ENCODE measurements around the gene NUBP2. TPM values are rescaled to one million over a fixed set of nuclear protein-coding genes. Genes with fewer than 3 reads are reported as not detected.

The NUBP2 gene
- total RNA-seq, 1 experiment from 2014 or later = 69.4 TPM

DNA sequence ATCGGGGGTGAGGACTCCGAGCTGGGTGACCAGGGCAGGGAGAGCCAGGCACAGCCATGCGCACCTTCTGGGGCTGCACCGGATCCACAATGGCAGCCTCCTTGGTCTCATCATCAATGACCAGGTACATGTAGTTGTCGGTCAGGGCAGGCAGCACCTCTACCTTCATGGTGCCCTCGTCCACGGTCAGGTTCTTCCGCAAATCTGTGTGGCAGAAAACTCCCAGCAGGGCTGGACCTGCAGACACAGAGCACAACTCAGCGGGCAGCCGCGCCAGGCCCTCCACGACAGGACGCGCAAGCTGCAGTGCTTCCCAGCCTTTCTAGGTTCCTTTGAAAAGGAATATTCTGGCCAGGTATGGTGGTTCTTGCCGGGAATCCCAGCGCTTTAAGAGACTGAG is 40.0 kb downstream of the NUBP2 start:
- H3K27ac Mint-ChIP-seq = no peak overlapping the region
- Histone ChIP-seq H4K5ac (ENCODE audit: insufficient read length, low read depth, low read length) (no peak overlapping the region), H3T11ph (ENCODE audit: low read length) (no peak overlapping the region), H4K20me1 (ENCODE audit: control insufficient read depth, insufficient read depth, insufficient read length) (no peaks in the 10 kb centered on the region), H3K23me2 (ENCODE audit: insufficient read length, low read depth, low read length, poor library complexity, severe bottlenecking) (peaks cover 9% of the 10 kb centered on the region), H3K9ac (ENCODE audit: extremely low read depth, insufficient read length, low read length) (no peak overlapping the region), H3K9me3 (ENCODE audit: control insufficient read depth, low read depth, low read length) (no peaks in the 10 kb centered on the region), H3K14ac (ENCODE audit: insufficient read depth, low read length) (no peak overlapping the region), H3K27me3 (ENCODE audit: insufficient read depth, low read length) (no peaks in the 10 kb centered on the region), H4K8ac (replicated peaks; ENCODE audit: insufficient read length, low read depth, low read length) (no peak overlapping the region), H2BK20ac (ENCODE audit: low read depth, low read length, poor library complexity, severe bottlenecking) (no peak overlapping the region), H3K4me2 (ENCODE audit: insufficient read depth, insufficient read length, low read length) (no peak overlapping the region), H2BK120ac (ENCODE audit: low read depth, low read length, poor library complexity, severe bottlenecking) (no peak overlapping the region), H2BK15ac (ENCODE audit: low read depth, low read length) (no peak overlapping the region), H3K4ac (ENCODE audit: low read depth, low read length) (no peak overlapping the region), H3K79me1 (ENCODE audit: insufficient read depth, low read depth, low read length, poor library complexity, severe bottlenecking) (peaks cover 4% of the 10 kb centered on the region), H2BK5ac (ENCODE audit: insufficient read length, low read length) (no peak overlapping the region), H3K4me1 (ENCODE audit: insufficient read depth, low read length) (no peaks in the 10 kb centered on the region; the same call in 1 of the 2 replicates), H2AK5ac (ENCODE audit: insufficient read length, low read length) (no peak overlapping the region), H3K27ac (ENCODE audit: insufficient read length, low read depth, low read length) (no peak overlapping the region), H3K56ac (ENCODE audit: insufficient read length, low read depth, low read length) (no peak overlapping the region), H3K79me2 (ENCODE audit: insufficient read depth, low read length) (peaks cover 2% of the 10 kb centered on the region; the same call in 1 of the 2 replicates), H2BK12ac (ENCODE audit: insufficient read length, low read depth, low read length) (no peak overlapping the region), H3K18ac (ENCODE audit: insufficient read length, low read depth, low read length) (no peak overlapping the region), H3K23ac (ENCODE audit: insufficient read length, low read depth, low read length) (no peak overlapping the region), H4K91ac (ENCODE audit: insufficient read length, low read depth, low read length) (no peak overlapping the region), H2AFZ (ENCODE audit: low read length) (no peak overlapping the region)
- H3K4me1 Mint-ChIP-seq = peaks cover 5 to 9% of the 10 kb centered on the region in 2 experiments
- TF ChIP-seq, protein P1, sequence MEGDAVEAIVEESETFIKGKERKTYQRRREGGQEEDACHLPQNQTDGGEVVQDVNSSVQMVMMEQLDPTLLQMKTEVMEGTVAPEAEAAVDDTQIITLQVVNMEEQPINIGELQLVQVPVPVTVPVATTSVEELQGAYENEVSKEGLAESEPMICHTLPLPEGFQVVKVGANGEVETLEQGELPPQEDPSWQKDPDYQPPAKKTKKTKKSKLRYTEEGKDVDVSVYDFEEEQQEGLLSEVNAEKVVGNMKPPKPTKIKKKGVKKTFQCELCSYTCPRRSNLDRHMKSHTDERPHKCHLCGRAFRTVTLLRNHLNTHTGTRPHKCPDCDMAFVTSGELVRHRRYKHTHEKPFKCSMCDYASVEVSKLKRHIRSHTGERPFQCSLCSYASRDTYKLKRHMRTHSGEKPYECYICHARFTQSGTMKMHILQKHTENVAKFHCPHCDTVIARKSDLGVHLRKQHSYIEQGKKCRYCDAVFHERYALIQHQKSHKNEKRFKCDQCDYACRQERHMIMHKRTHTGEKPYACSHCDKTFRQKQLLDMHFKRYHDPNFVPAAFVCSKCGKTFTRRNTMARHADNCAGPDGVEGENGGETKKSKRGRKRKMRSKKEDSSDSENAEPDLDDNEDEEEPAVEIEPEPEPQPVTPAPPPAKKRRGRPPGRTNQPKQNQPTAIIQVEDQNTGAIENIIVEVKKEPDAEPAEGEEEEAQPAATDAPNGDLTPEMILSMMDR (conservative IDR thresholded peaks at IDR 0.05) = no peak
- no CpG with 5 or more reads among the region's 16 CpGs for WGBS (ENCODE audit: extremely low coverage, insufficient read length, low lambda C conversion rate)
- H3K4me3 Mint-ChIP-seq = no peak overlapping the region
- peaks cover 0 to 4% (median 4%) of the 10 kb centered on the region in 3 experiments; a peak in 5 of 7 replicates for H3K36me3 Mint-ChIP-seq (ENCODE audit: insufficient read depth in 1 of 3, low read depth in 3 of 3)
- no peak for DNase-seq
- H3K27me3 Mint-ChIP-seq (ENCODE audit: low read depth) = peaks cover 4% of the 10 kb centered on the region
- no peaks in the 10 kb centered on the region; a peak in 1 of 5 replicates for H3K9me3 Mint-ChIP-seq

Measured in H9 (cell line).